NB4 (cell line): ENCODE measurements around the gene DGCR8.

Experiments used
- DNase-seq: peaks from one replicate; pipeline ENCODE4 v3.0.0; 2010; ENCODE audit warnings: low read depth
- H3K4me3 ChIP-seq: one replicate; pipeline ENCODE4 v1.5.1; 2011; ENCODE audit warnings: mild to moderate bottlenecking, low read depth, low read length, moderate library complexity
- CTCF ChIP-seq: IDR thresholded peaks from one replicate; pipeline ENCODE4 v1.5.1; 2012; ENCODE audit warnings: low read depth, low read length
- MAX ChIP-seq: IDR thresholded peaks from 2 replicates; pipeline ENCODE4 v1.6.1; 2011; ENCODE audit warnings: low read depth, low read length
- MYC ChIP-seq: IDR thresholded peaks from 2 replicates; pipeline ENCODE4 v1.6.1; 2011; ENCODE audit warnings: low read depth, low read length
- POLR2A ChIP-seq: IDR thresholded peaks from 2 replicates; pipeline ENCODE4 v1.6.1; 2011; ENCODE audit warnings: mild to moderate bottlenecking; ENCODE audit not compliant: insufficient read length; ENCODE audit errors: extremely low read depth

The DGCR8 gene

GRCh38 chr22:20146777-20147176 is 66.7 kb downstream of the DGCR8 start:
- TF ChIP-seq MYC (no peak), POLR2A (no peak), MAX (no peak), CTCF (no peak)
- no peak for DNase-seq
- no peak overlapping the region for H3K4me3 ChIP-seq

GRCh38 chr22:20147237-20147988 is 67.4 kb downstream of the DGCR8 start:
- DNase-seq: peak; percentile 45
- TF ChIP-seq MAX: no peak
- no peak for TF ChIP-seq CTCF
- TF ChIP-seq POLR2A: no peak
- TF ChIP-seq MYC: no peak
- no peak overlapping the region for H3K4me3 ChIP-seq

- H3K4me3 ChIP-seq: no peak overlapping the region
- TF ChIP-seq MYC (no peak), CTCF (no peak), POLR2A (no peak), MAX (no peak)
- no peak for DNase-seq
Measured at GRCh38 chr22:20148414-20148813, 68.4 kb downstream of the DGCR8 start.

- no peak overlapping the region for H3K4me3 ChIP-seq
- no peak for TF ChIP-seq MYC
Measured at GRCh38 chr22:20149257-20150250, 69.5 kb downstream of the DGCR8 start.

GRCh38 chr22:20150381-20151275 is 70.6 kb downstream of the DGCR8 start, which contains the start of gene CCDC188:
CCDC188 (minus strand) TSS chr22:20151055; CDS start chr22:20150986, 69 bp downstream.
- no peak for TF ChIP-seq CTCF
- no peak for TF ChIP-seq MYC
- TF ChIP-seq MAX: no peak
- no peak for TF ChIP-seq POLR2A
- H3K4me3 ChIP-seq: no peak within 1 kb of the TSS
- DNase-seq: no peak

More at GRCh38 chr22:20149257-20150250, 69.5 kb downstream of the DGCR8 start:
- no peak for DNase-seq
